PFSK-1 (cell line): ENCODE data around the gene MAPK8.

Experiments
- POLR2AphosphoS5 ChIP-seq: IDR thresholded peaks from 2 replicates; pipeline ENCODE4 v1.6.1; 2012; ENCODE audit warnings: low read depth, mild to moderate bottlenecking, control low read depth, low read length, moderate library complexity
- SIN3A ChIP-seq: IDR thresholded peaks from 2 replicates; pipeline ENCODE4 v1.6.1; 2012; ENCODE audit warnings: mild to moderate bottlenecking, low read length, moderate library complexity, borderline replicate concordance; ENCODE audit not compliant: insufficient read depth
- TAF1 ChIP-seq: IDR thresholded peaks from 2 replicates; pipeline ENCODE4 v1.6.1; 2012; ENCODE audit warnings: low read length, control low read depth, borderline replicate concordance; ENCODE audit not compliant: insufficient read depth

- TF ChIP-seq POLR2AphosphoS5 (no peak), SIN3A (no peak), TAF1 (no peak)
Observed at GRCh38 chr10:48455392-48456151, 149.1 kb downstream of the MAPK8 start.
